Right ventricle myocardium superior (tissue), 1 donor: Measurements from ENCODE around the gene ANKRD40CL. TPM values are rescaled to one million over a fixed set of nuclear protein-coding genes. Genes with fewer than 3 reads are reported as not detected.
A peak's percentile ranks its signal among the peaks of the same experiment; 100 is the strongest.
"Not testable (repeated sequence)": the region's sequence is repeated elsewhere in the genome, so short reads cannot be mapped to it uniquely, and the experiment has no call there.

Experiments
- ATAC-seq: fragments of 200-7000 bp; cut with Tn5 transposase; one replicate; pipeline ENCODE4 v1.9.1; 2020; ENCODE audit warnings: mild to moderate bottlenecking; ENCODE audit not compliant: poor library complexity
- DNase-seq: peaks from one replicate; pipeline ENCODE4 v3.0.0-alpha.2; 2020
- intact Hi-C: fragments of 100-400 bp; cut with DNase I; formaldehyde crosslinking; loops from one replicate; pipeline ENCODE4 v1.11.2; 2022
- microRNA-seq: library from miRNA; unstranded; fragments of <30 nt; microRNA quantifications from one replicate; pipeline ENCODE4 v1.2.0, GENCODE V29; 2020
- total RNA-seq: library from RNA; stranded (reverse); fragmentation: NEBNext Ultra II Directional; extraction: Animal tissue kit (Norgen Biotek cat#: 25700); gene quantifications from one replicate; pipeline ENCODE4 v1.2.1, GENCODE V29; 2021
- donor health status: DM: no; HTN: yes; CAD: no; lungs with severe emphysema.

ANKRD40CL gene
- total RNA-seq, 1 donor from 2014 or later, result not detected

DNA sequence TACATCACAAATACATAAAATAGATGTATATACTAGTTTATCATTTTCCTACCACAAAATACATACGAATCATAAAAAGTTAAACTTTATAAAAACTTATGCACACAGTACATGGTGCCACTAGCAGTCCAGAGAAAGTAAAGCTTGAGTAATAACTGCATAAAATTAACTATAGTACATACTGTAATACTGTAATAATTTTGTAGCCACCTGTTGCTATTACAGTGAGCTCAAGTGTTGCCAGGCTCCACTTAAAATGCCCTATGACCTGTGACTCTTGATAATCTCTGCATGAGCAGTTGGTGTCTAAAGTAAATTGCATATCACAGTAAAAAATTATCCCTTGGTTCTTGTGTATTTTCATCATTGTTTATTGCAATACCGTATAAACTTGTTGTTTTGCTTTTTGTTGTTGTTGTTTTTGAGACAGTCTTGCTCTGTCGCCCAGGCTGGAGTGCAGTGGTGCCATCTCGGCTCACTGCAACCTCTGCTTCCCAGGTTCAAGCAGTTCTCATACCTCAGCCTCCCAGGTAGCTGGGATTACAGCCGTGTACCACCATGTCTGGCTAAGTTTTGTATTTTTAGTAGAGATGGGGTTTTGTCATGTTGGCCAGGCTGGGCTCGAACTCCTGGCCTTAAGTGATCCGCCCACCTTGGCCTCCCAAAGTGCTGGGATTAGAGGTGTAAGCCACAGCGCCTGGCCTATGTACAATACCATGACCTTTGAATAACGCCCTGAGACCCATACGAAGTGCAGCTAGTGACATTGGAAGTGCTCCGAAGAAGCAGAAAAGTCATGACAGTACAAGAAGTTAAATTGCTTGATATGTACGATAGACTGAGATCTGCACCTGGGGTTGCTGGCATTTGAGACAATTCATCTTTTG is 41.3 kb downstream of the ANKRD40CL start:
- intact Hi-C loops, result no loop called here
- no peak for DNase-seq
- ATAC-seq, result no peak

DNA sequence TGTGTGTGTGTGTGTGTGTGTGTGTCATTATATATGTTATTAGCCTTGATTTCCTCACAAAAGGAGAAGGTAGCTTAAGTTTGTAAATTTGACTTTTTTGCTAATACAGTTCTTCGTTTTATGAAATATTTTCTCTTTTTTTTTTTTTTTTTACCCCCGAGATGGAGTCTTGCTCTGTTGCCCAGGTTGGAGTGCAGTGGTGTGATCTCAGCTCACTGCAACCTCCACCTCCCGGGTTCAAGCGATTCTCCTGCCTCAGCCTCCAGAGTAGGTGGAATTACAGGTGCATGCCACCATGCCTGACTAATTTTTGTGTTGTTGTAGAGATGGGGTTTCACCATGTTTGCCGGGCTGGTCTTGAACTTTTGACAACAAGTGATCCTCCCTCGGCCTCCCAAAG is 42.7 kb downstream of the ANKRD40CL start:
- intact Hi-C loops, DNase-seq, ATAC-seq: not testable (repeated sequence)

DNA sequence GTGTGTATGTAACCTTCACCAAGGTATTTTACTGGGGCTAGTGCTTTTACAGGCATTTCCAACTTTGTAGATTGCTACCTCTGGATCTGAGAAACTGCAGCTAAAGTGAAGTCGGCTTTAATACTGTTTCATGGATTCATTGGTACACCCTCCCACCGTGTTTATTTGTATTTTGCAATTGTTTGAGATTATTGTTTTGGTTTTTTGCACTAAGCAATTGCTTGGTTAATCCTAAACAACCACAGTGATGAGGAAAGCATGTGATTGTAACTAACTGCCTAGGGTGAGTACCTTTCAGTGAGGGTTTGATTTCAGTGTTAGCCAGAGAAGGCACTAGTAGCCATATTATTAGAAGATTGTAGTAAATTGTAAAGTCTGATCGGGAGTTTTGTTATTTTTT is 44.6 kb downstream of the ANKRD40CL start:
- intact Hi-C loops, result no loop called here
- DNase-seq, result no peak
- ATAC-seq, result no peak

DNA sequence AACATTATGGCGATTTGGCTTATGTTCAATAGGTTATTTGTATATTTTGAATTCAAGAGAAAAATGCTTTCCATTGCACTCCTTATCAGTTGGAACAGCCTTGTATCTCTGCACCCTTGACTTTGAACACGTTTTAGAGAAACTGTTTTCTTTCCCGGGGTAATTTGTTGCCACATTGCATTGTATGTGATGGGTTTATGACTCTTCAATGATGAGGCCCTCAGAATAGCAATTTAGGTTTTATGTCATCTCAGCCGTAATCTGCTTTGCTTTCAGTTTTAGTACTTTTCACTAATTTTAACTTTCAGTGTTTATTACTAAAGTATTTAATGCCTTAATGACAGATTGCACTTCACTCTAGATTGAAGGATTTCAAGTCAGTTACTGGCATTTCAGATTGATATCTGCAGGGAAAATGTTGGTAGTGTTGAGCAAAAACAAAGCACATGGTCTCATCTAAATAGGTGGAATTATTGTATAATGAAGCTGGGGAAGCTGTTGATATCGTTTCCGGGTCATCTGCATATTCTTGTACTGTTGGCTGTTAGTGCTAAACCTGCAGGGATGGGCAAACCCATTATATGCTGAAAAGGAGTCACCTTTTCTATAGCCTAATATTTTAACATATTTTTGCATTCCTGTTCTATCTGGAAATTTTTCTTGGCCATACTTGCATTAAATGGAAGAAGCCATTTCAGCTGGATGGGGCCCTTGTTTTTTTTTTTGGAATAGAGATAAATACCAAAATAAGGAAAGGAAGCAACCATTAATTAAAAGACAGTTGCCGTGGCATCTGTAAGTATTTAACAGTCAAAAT is 45.9 kb downstream of the ANKRD40CL start:
- intact Hi-C loops, result no loop called here
- DNase-seq (no peak), ATAC-seq (no peak)

DNA sequence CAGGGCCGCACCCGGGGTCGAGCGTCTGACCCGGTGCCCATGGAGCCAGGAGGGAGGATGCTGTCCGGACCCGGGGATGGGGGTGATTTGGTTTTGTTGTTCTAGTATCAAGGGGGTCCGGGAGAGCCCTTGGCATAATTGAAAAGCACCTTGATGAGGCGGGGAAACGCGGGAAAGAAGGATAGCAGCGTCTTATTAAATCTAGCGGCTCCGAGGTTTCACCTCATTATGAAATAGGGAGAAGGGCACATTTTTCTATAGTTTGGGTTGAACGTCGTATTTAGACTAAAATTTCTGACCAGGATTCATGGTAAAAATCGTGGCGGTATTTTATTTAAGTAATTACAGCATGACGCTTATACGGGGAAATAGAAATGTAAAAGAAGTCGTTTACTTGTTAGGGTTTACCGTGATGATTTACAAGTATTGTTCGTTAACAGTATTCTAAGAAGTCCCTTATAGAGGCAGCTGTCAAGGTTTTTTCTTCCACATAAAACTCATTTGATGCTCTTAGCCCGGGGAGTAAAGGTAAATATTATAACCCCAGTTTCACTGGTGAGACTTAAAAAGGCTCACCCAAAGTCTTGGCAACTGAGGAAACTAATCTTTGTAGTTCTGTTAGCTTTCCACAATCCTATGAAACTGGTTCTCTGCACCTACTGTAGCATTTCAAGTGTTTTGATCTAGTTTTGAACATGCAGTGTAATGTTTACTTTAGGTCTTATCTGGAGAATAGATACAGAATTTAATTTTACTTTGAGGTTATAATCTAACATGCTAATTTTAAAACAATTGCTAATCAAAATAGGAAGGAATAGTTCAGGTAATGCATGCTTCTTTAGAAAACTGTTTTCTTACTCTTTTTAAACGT is 47.2 kb downstream of the ANKRD40CL start:
- ATAC-seq (no peak), DNase-seq (no peak)
- intact Hi-C loops, result no loop called here

DNA sequence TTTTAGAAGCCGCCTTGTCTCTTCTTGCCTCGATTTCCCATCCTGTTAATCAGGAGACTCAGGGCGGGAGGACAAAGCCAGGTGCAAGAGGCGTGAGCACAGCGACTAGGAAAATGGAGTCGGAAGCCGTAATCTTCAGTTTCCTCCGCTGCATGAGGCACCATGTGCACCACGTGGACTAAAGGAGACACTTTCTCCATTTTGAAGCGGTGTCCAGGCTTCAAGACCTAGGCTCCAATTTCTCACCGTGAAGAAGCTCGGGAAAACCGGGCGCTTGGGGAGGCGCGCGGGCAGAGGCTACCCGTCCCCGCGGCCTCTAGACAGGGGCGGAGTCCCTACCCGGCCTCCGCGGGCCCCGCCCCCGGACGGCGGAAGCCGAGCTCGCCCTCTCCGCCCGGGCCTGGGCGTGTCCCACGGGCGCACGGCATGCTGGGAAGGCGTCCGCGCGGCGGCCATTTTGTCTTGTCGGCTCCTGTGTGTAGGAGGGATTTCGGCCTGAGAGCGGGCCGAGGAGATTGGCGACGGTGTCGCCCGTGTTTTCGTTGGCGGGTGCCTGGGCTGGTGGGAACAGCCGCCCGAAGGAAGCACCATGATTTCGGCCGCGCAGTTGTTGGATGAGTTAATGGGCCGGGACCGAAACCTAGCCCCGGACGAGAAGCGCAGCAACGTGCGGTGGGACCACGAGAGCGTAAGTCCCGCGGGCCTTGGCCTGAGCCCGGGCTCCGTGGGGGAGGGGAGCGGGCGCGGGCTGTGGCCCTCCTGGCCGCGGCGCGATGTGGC is 48.0 kb downstream of the ANKRD40CL start, which contains the start of gene LUC7L3:
Gene LUC7L3, plus strand, starts transcription at position 460 of the 780 bp plus-strand sequence. Its CDS starts 130 bp downstream, at position 590.
- peak; percentile 99 for ATAC-seq
- intact Hi-C loops, result no loop called here
- DNase-seq, result peak; percentile 96

DNA sequence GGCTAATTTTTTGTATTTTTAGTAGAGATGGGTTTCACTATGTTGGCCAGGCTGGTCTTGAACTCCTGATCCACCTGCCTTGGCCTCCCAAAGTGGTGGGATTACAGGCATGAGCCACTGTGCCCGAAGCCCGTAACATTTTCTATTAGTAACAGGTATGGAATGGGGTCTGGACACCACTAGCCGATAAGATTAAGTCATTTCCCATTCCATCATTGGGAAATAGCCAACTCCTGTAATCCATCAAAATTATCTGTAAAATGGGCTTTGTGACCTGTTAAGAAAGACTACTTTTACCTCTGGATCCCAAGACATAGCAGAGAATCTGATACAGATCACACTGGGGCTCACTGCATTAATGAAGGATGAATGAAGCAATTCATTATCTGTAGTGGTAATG is 51.8 kb downstream of the ANKRD40CL start:
- ATAC-seq (no peak), DNase-seq (no peak)
- intact Hi-C loops, result no loop called here

DNA sequence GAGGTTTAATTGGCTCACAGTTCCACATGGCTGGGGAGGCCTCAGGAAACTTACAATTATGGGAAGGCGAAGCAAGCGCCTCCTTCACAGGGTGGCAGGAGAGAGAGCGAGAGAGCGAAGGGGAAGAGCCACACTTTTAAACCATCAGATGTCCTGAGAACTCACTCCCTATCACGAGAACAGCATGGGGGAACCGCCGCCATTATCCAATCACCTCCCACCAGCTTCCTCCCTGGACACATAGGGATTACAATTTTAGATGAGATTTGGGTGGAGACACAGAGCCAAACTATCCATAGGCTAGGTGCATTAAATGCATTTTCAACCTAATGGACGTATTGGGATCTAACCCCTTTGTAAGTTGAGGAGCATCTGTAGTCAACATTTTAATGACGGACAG is 54.7 kb downstream of the ANKRD40CL start:
- no peak for ATAC-seq
- intact Hi-C loops, result no loop called here

More for the DNA sequence above, 54.7 kb downstream of the ANKRD40CL start:
- no peak for DNase-seq

Small RNA genes lying within 50 kb of the gene (microRNA-seq; reads per million reads assigned to microRNA genes)
- gene MIR8059, result not detected

Other genes with a start within 250 kb of the ANKRD40CL start
- gene EPN3, start 234.8 kb downstream of the ANKRD40CL start, total RNA-seq, result 17.7 TPM
- gene SPATA20, start 220.3 kb downstream of the ANKRD40CL start, total RNA-seq, result 58.2 TPM
- gene CACNA1G, start 206.8 kb downstream of the ANKRD40CL start, total RNA-seq, result 0.24 TPM
- gene ABCC3, start 132.6 kb downstream of the ANKRD40CL start, total RNA-seq, result 0.43 TPM
- gene ANKRD40, start 59.6 kb downstream of the ANKRD40CL start, total RNA-seq, result 58.4 TPM
- gene LUC7L3, start 47.9 kb downstream of the ANKRD40CL start, total RNA-seq, result 58.1 TPM
- gene WFIKKN2, start 68.1 kb upstream of the ANKRD40CL start, total RNA-seq, result 0.51 TPM
- gene TOB1, start 98.8 kb upstream of the ANKRD40CL start, total RNA-seq, result 83.8 TPM